Chondrocyte (in vitro differentiated cells): Measurements from ENCODE around the gene RAB30. TPM values are rescaled to one million over a fixed set of nuclear protein-coding genes. Genes with fewer than 3 reads are reported as not detected.

ENCODE experiments used
- DNase-seq: peaks from one replicate; pipeline ENCODE4 v3.0.0; 2021; ENCODE audit warnings: mixed read lengths, low spot score
- H3K27ac Mint-ChIP-seq: one replicate; pipeline ENCODE4 v1.8.0; 2021; ENCODE audit warnings: mild to moderate bottlenecking, moderate library complexity, mixed read lengths; ENCODE audit not compliant: unreplicated experiment
- H3K27me3 Mint-ChIP-seq: 2 replicates; pipeline ENCODE4 v1.8.0; 2021; ENCODE audit warnings: low read depth, mixed read lengths
- H3K36me3 Mint-ChIP-seq: 2 replicates; pipeline ENCODE4 v1.8.0; 2021; ENCODE audit warnings: low read depth, mixed read lengths
- H3K4me1 Mint-ChIP-seq: 2 replicates; pipeline ENCODE4 v1.8.0; 2021; ENCODE audit warnings: low read depth, mild to moderate bottlenecking, mixed read lengths
- H3K4me3 Mint-ChIP-seq: one replicate; pipeline ENCODE4 v1.8.0; 2021; ENCODE audit warnings: mild to moderate bottlenecking, moderate library complexity, mixed read lengths; ENCODE audit not compliant: unreplicated experiment
- H3K9me3 Mint-ChIP-seq: 2 replicates; pipeline ENCODE4 v1.8.0; 2021; ENCODE audit warnings: low read depth, mixed read lengths
- total RNA-seq: library from RNA; stranded (reverse); gene quantifications from 3 replicates; pipeline ENCODE4 v1.2.1, GENCODE V29; 2021
- TF ChIP-seq, protein P1 (sequence below): fragments of 200-600 bp; sonication (generic); IDR thresholded peaks from 2 replicates; pipeline ENCODE4 v1.5.0; 2021; ENCODE audit warnings: antibody characterized with exemption, mild to moderate bottlenecking, moderate library complexity

Gene RAB30
- total RNA-seq, 1 donor from 2014 or later, result 52.6 TPM

- H3K27ac Mint-ChIP-seq, result peak overlapping the region; percentile 60
- H3K4me1 Mint-ChIP-seq, result peaks cover 70% of the 10 kb centered on the region
Measured at GRCh38 chr11:83000381-83000780, 71.3 kb downstream of the RAB30 start.

GRCh38 chr11:82999232-82999631 is 72.5 kb downstream of the RAB30 start:
- Mint-ChIP-seq H3K4me1 (peaks cover 77% of the 10 kb centered on the region), H3K4me3 (no peak overlapping the region), H3K9me3 (no peaks in the 10 kb centered on the region), H3K36me3 (peaks cover 3% of the 10 kb centered on the region), H3K27ac (no peak overlapping the region), H3K27me3 (no peaks in the 10 kb centered on the region)
- DNase-seq, result no peak
- TF ChIP-seq, protein P1, sequence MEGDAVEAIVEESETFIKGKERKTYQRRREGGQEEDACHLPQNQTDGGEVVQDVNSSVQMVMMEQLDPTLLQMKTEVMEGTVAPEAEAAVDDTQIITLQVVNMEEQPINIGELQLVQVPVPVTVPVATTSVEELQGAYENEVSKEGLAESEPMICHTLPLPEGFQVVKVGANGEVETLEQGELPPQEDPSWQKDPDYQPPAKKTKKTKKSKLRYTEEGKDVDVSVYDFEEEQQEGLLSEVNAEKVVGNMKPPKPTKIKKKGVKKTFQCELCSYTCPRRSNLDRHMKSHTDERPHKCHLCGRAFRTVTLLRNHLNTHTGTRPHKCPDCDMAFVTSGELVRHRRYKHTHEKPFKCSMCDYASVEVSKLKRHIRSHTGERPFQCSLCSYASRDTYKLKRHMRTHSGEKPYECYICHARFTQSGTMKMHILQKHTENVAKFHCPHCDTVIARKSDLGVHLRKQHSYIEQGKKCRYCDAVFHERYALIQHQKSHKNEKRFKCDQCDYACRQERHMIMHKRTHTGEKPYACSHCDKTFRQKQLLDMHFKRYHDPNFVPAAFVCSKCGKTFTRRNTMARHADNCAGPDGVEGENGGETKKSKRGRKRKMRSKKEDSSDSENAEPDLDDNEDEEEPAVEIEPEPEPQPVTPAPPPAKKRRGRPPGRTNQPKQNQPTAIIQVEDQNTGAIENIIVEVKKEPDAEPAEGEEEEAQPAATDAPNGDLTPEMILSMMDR, result no peak

More at GRCh38 chr11:83000381-83000780, 71.3 kb downstream of the RAB30 start:
- Mint-ChIP-seq H3K4me3 (no peak overlapping the region), H3K9me3 (no peaks in the 10 kb centered on the region), H3K27me3 (no peaks in the 10 kb centered on the region), H3K36me3 (no peaks in the 10 kb centered on the region)
- no peak for DNase-seq
- TF ChIP-seq, protein P1, result no peak

DNA sequence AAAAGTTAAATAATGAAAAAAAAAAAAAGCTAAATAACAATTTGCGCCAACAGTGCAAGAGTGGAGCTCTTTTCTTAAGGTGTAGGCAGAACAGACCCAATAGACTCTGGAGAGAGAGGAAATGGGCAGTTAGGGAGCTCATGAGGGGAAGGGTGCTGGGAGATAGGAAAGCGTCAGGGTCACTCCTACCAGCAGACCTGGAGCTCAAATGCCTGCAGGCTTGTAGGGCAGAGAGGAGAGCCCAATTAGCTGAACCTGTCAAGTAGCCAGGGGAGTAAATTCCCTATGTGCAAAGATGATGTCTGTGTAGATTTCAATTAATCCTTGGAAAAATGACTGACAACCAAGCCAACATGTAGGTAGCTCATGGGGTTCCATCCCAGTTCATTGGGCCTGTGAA is 73.0 kb downstream of the RAB30 start:
- Mint-ChIP-seq H3K9me3 (no peaks in the 10 kb centered on the region), H3K27me3 (no peaks in the 10 kb centered on the region), H3K27ac (peak overlapping the region; percentile 42), H3K4me1 (peaks cover 82% of the 10 kb centered on the region), H3K4me3 (no peak overlapping the region), H3K36me3 (peaks cover 8% of the 10 kb centered on the region)
- DNase-seq, result no peak
- TF ChIP-seq, protein P1, result no peak

DNA sequence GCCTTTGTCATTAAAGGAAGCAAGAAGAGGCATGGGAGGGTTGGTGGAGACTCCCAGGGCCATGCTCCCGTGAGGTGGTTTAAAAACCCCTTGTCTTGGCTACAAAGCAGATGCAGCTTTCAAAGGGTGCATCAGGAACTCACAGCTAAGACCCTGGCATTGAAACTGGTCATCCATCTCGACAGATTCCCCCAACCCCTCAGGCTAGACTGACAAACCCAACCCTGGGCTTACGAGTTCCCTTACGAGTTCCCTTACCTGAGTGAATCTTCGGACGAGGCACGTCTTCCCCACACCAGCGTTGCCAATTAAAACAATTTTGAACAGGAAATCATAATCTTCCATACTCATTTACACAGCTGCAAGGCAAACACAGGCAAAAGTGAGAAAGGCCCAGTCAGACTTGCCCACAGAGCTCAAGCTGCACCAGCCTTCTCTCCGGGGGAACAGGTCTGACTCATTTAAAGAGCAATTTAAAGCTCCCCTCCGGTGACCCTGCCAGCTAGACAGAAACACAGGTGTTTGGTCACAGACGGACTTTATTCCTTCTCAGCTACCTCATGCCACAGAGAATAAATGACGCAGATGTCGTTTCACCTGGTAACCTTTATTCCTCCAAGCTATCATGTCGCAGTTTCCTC is 74.6 kb downstream of the RAB30 start:
- Mint-ChIP-seq H3K27me3 (no peaks in the 10 kb centered on the region), H3K9me3 (no peaks in the 10 kb centered on the region), H3K36me3 (peaks cover 12% of the 10 kb centered on the region), H3K27ac (peak overlapping the region; percentile 95), H3K4me1 (peaks cover 92% of the 10 kb centered on the region), H3K4me3 (no peak overlapping the region)
- TF ChIP-seq, protein P1, result no peak
- no peak for DNase-seq

DNA sequence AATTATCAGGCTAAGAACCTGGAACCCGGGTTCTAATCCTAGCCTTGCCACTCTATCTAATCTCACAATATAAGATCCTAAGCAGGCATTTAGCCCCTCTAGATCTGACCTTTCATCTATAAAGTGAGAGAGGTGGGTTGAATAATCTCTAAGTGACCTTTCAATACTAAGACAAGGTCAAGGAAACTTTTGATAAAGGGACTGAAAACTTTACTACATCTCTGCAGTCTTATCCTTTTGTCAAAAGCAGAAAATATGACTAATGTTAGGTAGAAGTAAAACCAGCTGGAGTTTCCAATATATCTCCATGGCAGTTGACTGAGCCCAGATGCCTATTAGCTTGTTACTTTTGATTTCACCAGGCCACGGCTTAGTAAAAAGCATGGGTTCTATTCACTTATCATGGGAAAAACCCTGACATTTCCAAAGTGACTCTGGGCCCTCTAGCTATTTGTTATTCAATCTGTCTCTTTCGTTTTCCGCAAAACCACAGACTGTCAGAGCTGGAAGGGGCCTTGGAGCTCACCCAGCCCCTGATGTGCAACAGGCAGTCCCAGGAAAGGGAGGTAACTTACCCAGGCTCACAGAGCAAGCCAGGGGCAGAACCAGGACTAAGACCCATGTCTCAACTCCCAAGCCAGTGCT is 75.8 kb downstream of the RAB30 start:
- Mint-ChIP-seq H3K4me3 (no peak overlapping the region), H3K4me1 (peaks cover 87% of the 10 kb centered on the region), H3K36me3 (peaks cover 12% of the 10 kb centered on the region), H3K27ac (peak overlapping the region; percentile 95), H3K9me3 (no peaks in the 10 kb centered on the region), H3K27me3 (no peaks in the 10 kb centered on the region)
- TF ChIP-seq, protein P1, result no peak
- no peak for DNase-seq
